ENCODE measurements around the gene ZNF514.

Gene ZNF514

DNA sequence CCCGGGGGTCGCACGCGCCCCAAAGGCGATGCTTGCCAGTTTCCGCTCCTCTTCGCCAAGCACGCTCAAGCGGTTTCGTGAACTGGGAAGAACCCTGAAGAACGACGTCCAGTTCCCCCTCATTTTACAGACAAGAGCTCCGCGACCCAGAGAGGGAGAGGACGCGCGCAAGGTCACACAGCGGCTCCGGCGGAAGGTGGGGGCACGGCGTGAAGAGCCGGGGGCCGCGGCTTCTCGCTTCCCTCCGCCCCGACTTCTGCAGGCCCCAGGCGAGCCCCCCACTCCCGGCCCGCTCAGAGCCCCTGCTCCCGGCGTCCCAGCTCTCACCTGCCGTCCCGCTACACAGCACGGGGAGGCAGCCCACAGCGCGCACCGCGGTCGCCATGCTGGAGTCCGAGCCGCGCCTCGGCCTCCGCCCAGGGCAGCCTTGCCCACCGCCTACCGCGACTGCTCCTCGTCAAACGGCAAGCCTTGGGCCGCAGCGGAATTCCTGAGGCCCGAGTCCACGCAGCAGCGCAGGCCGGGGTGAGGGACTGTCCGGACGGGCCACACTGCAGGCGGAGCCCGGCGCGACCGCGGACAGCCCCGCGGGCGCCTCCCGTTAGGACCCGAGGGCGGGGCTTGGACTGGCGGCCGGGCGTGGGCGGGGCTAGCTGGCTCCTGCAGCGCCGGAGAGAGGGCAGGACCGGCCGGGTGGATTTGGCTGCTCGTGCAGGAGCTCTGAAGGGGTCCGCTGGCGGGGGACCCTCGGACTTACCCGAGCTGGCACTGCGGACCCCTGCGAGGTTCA is 38.0 kb downstream of the ZNF514 start, which contains the start of gene MRPS5:
Gene MRPS5 (minus strand): TSS at position 402 of the 790 bp plus-strand sequence. CDS start 17 bp downstream, at position 385.
- TF ChIP-seq EGR1 (IDR thresholded peaks at IDR 0.05) (no peak; the same call in 1 of the 2 replicates), YY1 (IDR thresholded peaks at IDR 0.05; ENCODE audit: low read depth) (peak; percentile 93), TEAD4 (IDR thresholded peaks at IDR 0.05) (peak; percentile 38; the same call in 1 of the 2 replicates), CREB1 (IDR thresholded peaks at IDR 0.05; ENCODE audit: low read depth) (no peak), TCF12 (IDR thresholded peaks at IDR 0.05; ENCODE audit: low read depth) (peak; percentile 32; the same call in 1 of the 2 replicates), TAF1 (IDR thresholded peaks at IDR 0.05; ENCODE audit: low read depth) (peak; percentile 95), EP300 (IDR thresholded peaks at IDR 0.05; ENCODE audit: borderline replicate concordance) (peak; percentile 25; the same call in 1 of the 2 replicates), ZBTB7A (IDR thresholded peaks at IDR 0.05; ENCODE audit: low read depth) (peak; percentile 52), NFIC (IDR thresholded peaks at IDR 0.05) (no peak; the same call in 1 of the 2 replicates)
- TF ChIP-seq, protein P1, sequence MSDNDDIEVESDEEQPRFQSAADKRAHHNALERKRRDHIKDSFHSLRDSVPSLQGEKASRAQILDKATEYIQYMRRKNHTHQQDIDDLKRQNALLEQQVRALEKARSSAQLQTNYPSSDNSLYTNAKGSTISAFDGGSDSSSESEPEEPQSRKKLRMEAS (IDR thresholded peaks at IDR 0.05) = peak; percentile 84

DNA sequence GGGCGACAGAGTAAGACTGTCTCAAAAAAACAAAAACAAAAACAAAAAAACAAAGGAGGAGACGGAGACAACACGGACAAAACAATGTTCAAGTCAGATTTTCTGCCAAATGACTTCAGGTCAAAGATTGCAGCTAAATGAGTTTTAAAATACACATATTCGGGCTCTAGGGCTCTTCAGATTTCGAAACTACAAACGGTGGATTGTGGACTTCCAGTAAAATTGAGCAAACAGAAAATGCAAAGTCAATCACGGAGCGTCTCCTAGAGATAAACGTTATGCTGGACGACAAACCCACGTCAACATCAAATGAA is 38.6 kb downstream of the ZNF514 start:
- TF ChIP-seq RAD21 (IDR thresholded peaks at IDR 0.05; ENCODE audit: low read depth) (no peak), EP300 (IDR thresholded peaks at IDR 0.05; ENCODE audit: borderline replicate concordance) (no peak), YY1 (IDR thresholded peaks at IDR 0.05; ENCODE audit: low read depth) (no peak), TAF1 (IDR thresholded peaks at IDR 0.05; ENCODE audit: low read depth) (no peak), TEAD4 (IDR thresholded peaks at IDR 0.05) (no peak), CREB1 (IDR thresholded peaks at IDR 0.05; ENCODE audit: low read depth) (no peak), CEBPB (IDR thresholded peaks at IDR 0.05) (no peak), FOXM1 (IDR thresholded peaks at IDR 0.05; ENCODE audit: borderline replicate concordance, low read depth) (no peak), NFIC (IDR thresholded peaks at IDR 0.05) (no peak), TCF12 (IDR thresholded peaks at IDR 0.05; ENCODE audit: low read depth) (no peak), EGR1 (IDR thresholded peaks at IDR 0.05) (no peak), ZBTB7A (IDR thresholded peaks at IDR 0.05; ENCODE audit: low read depth) (no peak)
- TF ChIP-seq, protein P2, sequence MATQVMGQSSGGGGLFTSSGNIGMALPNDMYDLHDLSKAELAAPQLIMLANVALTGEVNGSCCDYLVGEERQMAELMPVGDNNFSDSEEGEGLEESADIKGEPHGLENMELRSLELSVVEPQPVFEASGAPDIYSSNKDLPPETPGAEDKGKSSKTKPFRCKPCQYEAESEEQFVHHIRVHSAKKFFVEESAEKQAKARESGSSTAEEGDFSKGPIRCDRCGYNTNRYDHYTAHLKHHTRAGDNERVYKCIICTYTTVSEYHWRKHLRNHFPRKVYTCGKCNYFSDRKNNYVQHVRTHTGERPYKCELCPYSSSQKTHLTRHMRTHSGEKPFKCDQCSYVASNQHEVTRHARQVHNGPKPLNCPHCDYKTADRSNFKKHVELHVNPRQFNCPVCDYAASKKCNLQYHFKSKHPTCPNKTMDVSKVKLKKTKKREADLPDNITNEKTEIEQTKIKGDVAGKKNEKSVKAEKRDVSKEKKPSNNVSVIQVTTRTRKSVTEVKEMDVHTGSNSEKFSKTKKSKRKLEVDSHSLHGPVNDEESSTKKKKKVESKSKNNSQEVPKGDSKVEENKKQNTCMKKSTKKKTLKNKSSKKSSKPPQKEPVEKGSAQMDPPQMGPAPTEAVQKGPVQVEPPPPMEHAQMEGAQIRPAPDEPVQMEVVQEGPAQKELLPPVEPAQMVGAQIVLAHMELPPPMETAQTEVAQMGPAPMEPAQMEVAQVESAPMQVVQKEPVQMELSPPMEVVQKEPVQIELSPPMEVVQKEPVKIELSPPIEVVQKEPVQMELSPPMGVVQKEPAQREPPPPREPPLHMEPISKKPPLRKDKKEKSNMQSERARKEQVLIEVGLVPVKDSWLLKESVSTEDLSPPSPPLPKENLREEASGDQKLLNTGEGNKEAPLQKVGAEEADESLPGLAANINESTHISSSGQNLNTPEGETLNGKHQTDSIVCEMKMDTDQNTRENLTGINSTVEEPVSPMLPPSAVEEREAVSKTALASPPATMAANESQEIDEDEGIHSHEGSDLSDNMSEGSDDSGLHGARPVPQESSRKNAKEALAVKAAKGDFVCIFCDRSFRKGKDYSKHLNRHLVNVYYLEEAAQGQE (IDR thresholded peaks at IDR 0.05; ENCODE audit: low read depth) = no peak
- TF ChIP-seq, protein P3, sequence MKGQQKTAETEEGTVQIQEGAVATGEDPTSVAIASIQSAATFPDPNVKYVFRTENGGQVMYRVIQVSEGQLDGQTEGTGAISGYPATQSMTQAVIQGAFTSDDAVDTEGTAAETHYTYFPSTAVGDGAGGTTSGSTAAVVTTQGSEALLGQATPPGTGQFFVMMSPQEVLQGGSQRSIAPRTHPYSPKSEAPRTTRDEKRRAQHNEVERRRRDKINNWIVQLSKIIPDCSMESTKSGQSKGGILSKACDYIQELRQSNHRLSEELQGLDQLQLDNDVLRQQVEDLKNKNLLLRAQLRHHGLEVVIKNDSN (IDR thresholded peaks at IDR 0.05) = no peak
- TF ChIP-seq, protein P1 (IDR thresholded peaks at IDR 0.05) = no peak

DNA sequence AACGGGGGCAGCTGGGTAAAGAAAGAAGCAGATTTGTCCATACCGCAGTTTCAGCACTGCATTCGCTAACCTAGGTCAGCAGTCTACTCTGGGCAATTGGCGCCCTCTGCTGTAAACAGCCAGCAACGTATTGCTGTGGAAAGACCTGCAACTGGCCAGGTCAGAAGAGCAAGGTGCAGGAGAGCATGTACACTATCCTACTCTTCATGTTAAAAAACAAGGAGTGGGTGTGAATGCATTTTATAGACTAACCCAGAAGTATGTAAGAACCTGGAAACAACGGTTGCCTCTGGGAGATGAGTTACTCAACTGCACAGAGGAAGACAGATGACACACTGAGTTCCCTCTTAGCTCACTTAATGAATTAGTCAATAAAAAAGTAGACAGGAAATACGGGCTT is 44.2 kb downstream of the ZNF514 start:
- TF ChIP-seq RAD21 (IDR thresholded peaks at IDR 0.05; ENCODE audit: low read depth) (peak; percentile 90), CEBPB (IDR thresholded peaks at IDR 0.05) (no peak)

DNA sequence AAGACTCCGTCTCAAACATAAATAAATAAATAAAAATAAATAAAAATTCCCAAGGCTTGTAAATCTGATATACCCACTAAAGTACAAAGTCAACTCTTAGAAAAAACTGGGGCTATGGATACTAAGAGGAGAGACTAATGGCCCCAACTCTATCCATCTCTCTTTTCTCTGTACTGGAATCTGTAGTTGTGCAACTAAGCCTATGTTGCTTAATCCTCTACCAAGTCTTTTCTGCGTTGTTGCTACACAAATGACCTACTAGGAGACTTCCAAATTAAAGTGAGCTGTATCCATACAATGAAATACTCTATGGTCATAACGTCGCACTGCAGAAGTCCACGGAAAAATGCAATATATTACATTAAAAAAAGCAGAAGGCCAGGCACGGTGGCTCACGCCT is 46.2 kb downstream of the ZNF514 start:
- TF ChIP-seq, protein P3 (IDR thresholded peaks at IDR 0.05) = no peak
- TF ChIP-seq RAD21 (IDR thresholded peaks at IDR 0.05; ENCODE audit: low read depth) = no peak
- TF ChIP-seq, protein P1 (IDR thresholded peaks at IDR 0.05) = no peak
- TF ChIP-seq ZBTB7A (IDR thresholded peaks at IDR 0.05; ENCODE audit: low read depth) = no peak
- TF ChIP-seq TCF12 (IDR thresholded peaks at IDR 0.05; ENCODE audit: low read depth) = no peak
- TF ChIP-seq NFIC (IDR thresholded peaks at IDR 0.05) = no peak
- TF ChIP-seq, protein P2 (IDR thresholded peaks at IDR 0.05; ENCODE audit: low read depth) = no peak
- no peak for TF ChIP-seq CREB1 (IDR thresholded peaks at IDR 0.05; ENCODE audit: low read depth)
- TF ChIP-seq TAF1 (IDR thresholded peaks at IDR 0.05; ENCODE audit: low read depth) = no peak
- no peak for TF ChIP-seq TEAD4 (IDR thresholded peaks at IDR 0.05)
- no peak for TF ChIP-seq YY1 (IDR thresholded peaks at IDR 0.05; ENCODE audit: low read depth)
- TF ChIP-seq FOXM1 (IDR thresholded peaks at IDR 0.05; ENCODE audit: borderline replicate concordance, low read depth) = no peak
- TF ChIP-seq CEBPB (IDR thresholded peaks at IDR 0.05) = no peak
- no peak for TF ChIP-seq EGR1 (IDR thresholded peaks at IDR 0.05)
- no peak for TF ChIP-seq EP300 (IDR thresholded peaks at IDR 0.05; ENCODE audit: borderline replicate concordance)

DNA sequence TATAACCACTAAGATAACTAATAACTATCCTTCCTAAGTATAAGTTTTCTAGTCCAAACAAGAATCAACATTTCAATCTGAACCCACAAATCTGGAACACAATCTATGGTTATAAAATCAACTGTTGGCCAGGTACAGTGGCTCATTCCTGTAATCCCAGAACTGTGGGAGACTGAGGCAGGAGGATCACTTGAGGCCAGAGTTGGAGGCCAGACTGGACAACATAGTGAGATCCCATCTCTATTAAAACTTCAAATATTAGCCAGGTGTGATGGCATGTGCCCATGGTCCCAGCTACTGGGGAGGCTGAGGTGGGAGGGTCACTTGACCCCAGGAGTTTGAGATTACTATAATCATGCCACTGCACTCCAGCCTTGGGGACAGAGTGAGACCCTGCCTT is 49.3 kb downstream of the ZNF514 start:
- TF ChIP-seq, protein P2 (IDR thresholded peaks at IDR 0.05; ENCODE audit: low read depth) = no peak

Measured in Ishikawa (cell line).